H1 (cell line): ENCODE data around the gene PDE4D. TPM values are rescaled to one million over a fixed set of nuclear protein-coding genes. Genes with fewer than 3 reads are reported as not detected.

Experiments used
- CTCF ChIA-PET: fragments of 300-600 bp; sonication (Branson Sonifier 250); formaldehyde crosslinking; loops from one replicate; lab custom pipeline; 2021; ENCODE audit not compliant: partially characterized antibody; lab: Charles Lee
- POLR2A ChIA-PET: fragments of 300-600 bp; sonication (Branson Sonifier 250); formaldehyde crosslinking; loops from one replicate; lab custom pipeline; 2021; ENCODE audit warnings: inconsistent platforms; ENCODE audit not compliant: partially characterized antibody; lab: Charles Lee
- DNase-seq, 2 experiments: peaks; one replicate each; pipeline versions ENCODE4 v3.0.0 to v3.0.0-alpha.2; 2010 to 2022; ENCODE audit warnings: low spot score in 2 of 2, low read depth in 1 of 2, mixed read lengths in 1 of 2
- FAIRE-seq: peaks from 2 replicates; lab custom pipeline; 2011; peaks lifted over from hg19 to GRCh38; lab: Jason Lieb, UNC
- H2AFZ ChIP-seq: 2 replicates; pipeline ENCODE4 v1.8.1; 2012; ENCODE audit warnings: low read length, inconsistent platforms
- H2AK5ac ChIP-seq: 2 replicates; pipeline ENCODE4 v1.6.1; 2013; ENCODE audit warnings: low read depth, low read length
- H2BK120ac ChIP-seq: replicated peaks from 2 replicates; pipeline ENCODE3; 2013; ENCODE audit warnings: low read depth, low read length, inconsistent platforms
- H2BK12ac ChIP-seq: 2 replicates; pipeline ENCODE4 v1.6.1; 2013; ENCODE audit warnings: low read depth, low read length
- H2BK15ac ChIP-seq: 2 replicates; pipeline ENCODE4 v1.6.1; 2013; ENCODE audit warnings: low read length
- H2BK20ac ChIP-seq: 2 replicates; pipeline ENCODE4 v1.6.1; 2013; ENCODE audit warnings: low read length
- H2BK5ac ChIP-seq: 2 replicates; pipeline ENCODE4 v1.6.1; 2013; ENCODE audit warnings: low read depth, low read length
- H3K14ac ChIP-seq: 2 replicates; pipeline ENCODE4 v1.6.1; 2013; ENCODE audit warnings: inconsistent platforms; ENCODE audit not compliant: insufficient read length
- H3K18ac ChIP-seq: 2 replicates; pipeline ENCODE4 v1.6.1; 2013; ENCODE audit warnings: low read length; ENCODE audit errors: extremely low read depth
- H3K23ac ChIP-seq: 2 replicates; pipeline ENCODE4 v1.6.1; 2013; ENCODE audit warnings: inconsistent platforms; ENCODE audit not compliant: insufficient read length
- H3K23me2 ChIP-seq: 2 replicates; pipeline ENCODE4 v1.6.1; 2013; ENCODE audit warnings: low read depth, low read length
- H3K27ac ChIP-seq: 2 replicates; pipeline ENCODE4 v1.6.1; 2011; ENCODE audit warnings: low read depth, low read length, inconsistent platforms
- H3K27me3 ChIP-seq, 4 experiments: replicated peaks in 1 of 4; 1 replicate in 1 of 4; 2 replicates in 3 of 4; pipeline versions ENCODE4 v1.6.1 to v1.8.1; 2011 to 2013; ENCODE audit warnings: low read length in 3 of 4, mild to moderate bottlenecking in 3 of 4, inconsistent platforms in 2 of 4, mixed read lengths in 2 of 4, moderate library complexity in 1 of 4; ENCODE audit not compliant: control insufficient read depth in 3 of 4, insufficient read depth in 3 of 4; ENCODE audit errors: extremely low read depth in 1 of 4
- H3K36me3 ChIP-seq, 4 experiments: 2 replicates each; pipeline versions ENCODE4 v1.6.1 to v1.8.1; 2011 to 2013; ENCODE audit warnings: mild to moderate bottlenecking in 4 of 4, low read length in 3 of 4, moderate library complexity in 2 of 4, control low read depth in 1 of 4, inconsistent platforms in 1 of 4; ENCODE audit not compliant: insufficient read depth in 4 of 4, control insufficient read depth in 2 of 4
- H3K4ac ChIP-seq: replicated peaks from 2 replicates; pipeline ENCODE3; 2013; ENCODE audit warnings: low read length, low read depth, mixed read lengths, inconsistent platforms; ENCODE audit not compliant: insufficient read length
- H3K4me1 ChIP-seq, 4 experiments: replicated peaks in 1 of 4; 1 replicate in 1 of 4; 2 replicates in 3 of 4; pipeline versions ENCODE4 v1.6.1 to v1.8.1; 2011 to 2013; ENCODE audit warnings: low read length in 3 of 4, inconsistent platforms in 2 of 4, mixed read lengths in 1 of 4; ENCODE audit not compliant: insufficient read depth in 4 of 4, control insufficient read depth in 3 of 4
- H3K4me2 ChIP-seq, 2 experiments: 2 replicates each; pipeline versions ENCODE4 v1.6.1 to v1.8.1; 2011 to 2013; ENCODE audit warnings: low read depth in 2 of 2, low read length in 2 of 2, control low read depth in 1 of 2, inconsistent platforms in 1 of 2, mild to moderate bottlenecking in 1 of 2; ENCODE audit not compliant: insufficient read depth in 1 of 2
- H3K4me3 ChIP-seq, 4 experiments: fragments of 200-600, 300-600 bp in 1 of 4; sonication (generic), shearing (Covaris generic), sonication (Bioruptor Twin) in 1 of 4; 2 replicates each; pipeline versions ENCODE4 v1.5.1 to v1.8.1; 2011 to 2016; ENCODE audit warnings: low read length in 4 of 4, low read depth in 3 of 4, control low read depth in 2 of 4, inconsistent platforms in 2 of 4, mild to moderate bottlenecking in 2 of 4, mixed read lengths in 1 of 4, moderate library complexity in 1 of 4; ENCODE audit not compliant: insufficient read depth in 2 of 4; ENCODE audit errors: extremely low read depth in 1 of 4
- H3K56ac ChIP-seq: replicated peaks from 2 replicates; pipeline ENCODE3; 2013; ENCODE audit warnings: low read depth, mild to moderate bottlenecking, mixed read lengths, low read length, inconsistent platforms; ENCODE audit not compliant: insufficient read length
- H3K79me1 ChIP-seq: 2 replicates; pipeline ENCODE4 v1.6.1; 2013; ENCODE audit warnings: low read depth, low read length, control low read depth
- H3K79me2 ChIP-seq, 2 experiments: 2 replicates each; pipeline versions ENCODE4 v1.6.1 to v1.8.1; 2012 to 2013; ENCODE audit warnings: low read length in 2 of 2, mild to moderate bottlenecking in 2 of 2, inconsistent platforms in 1 of 2; ENCODE audit not compliant: insufficient read depth in 2 of 2, control insufficient read depth in 1 of 2
- H3K9ac ChIP-seq, 4 experiments: replicated peaks in 1 of 4; 1 replicate in 1 of 4; 2 replicates in 3 of 4; pipeline versions ENCODE4 v1.6.1 to v1.8.1; 2011 to 2013; ENCODE audit warnings: low read depth in 3 of 4, low read length in 3 of 4, control low read depth in 2 of 4, mild to moderate bottlenecking in 2 of 4, moderate library complexity in 2 of 4, inconsistent platforms in 1 of 4; ENCODE audit errors: extremely low read depth in 1 of 4
- H3K9me3 ChIP-seq, 2 experiments: 2 replicates each; pipeline versions ENCODE4 v1.6.1 to v1.8.1; 2012 to 2013; ENCODE audit warnings: mild to moderate bottlenecking in 2 of 2, moderate library complexity in 2 of 2, control low read depth in 1 of 2, inconsistent platforms in 1 of 2, low read depth in 1 of 2, low read length in 1 of 2, mixed read lengths in 1 of 2; ENCODE audit not compliant: insufficient read depth in 2 of 2
- H4K20me1 ChIP-seq, 2 experiments: replicated peaks in 1 of 2; 2 replicates each; pipeline versions ENCODE3 to v1.8.1; 2011 to 2013; ENCODE audit warnings: inconsistent platforms in 2 of 2, low read length in 2 of 2, mild to moderate bottlenecking in 1 of 2; ENCODE audit not compliant: insufficient read depth in 2 of 2, control insufficient read depth in 1 of 2
- H4K5ac ChIP-seq: 2 replicates; pipeline ENCODE4 v1.6.1; 2013; ENCODE audit warnings: low read length, low read depth, mixed read lengths, inconsistent platforms; ENCODE audit not compliant: insufficient read length
- H4K8ac ChIP-seq: 2 replicates; pipeline ENCODE4 v1.8.0; 2013; ENCODE audit warnings: mild to moderate bottlenecking, moderate library complexity, low read length, inconsistent platforms; ENCODE audit not compliant: insufficient read depth; ENCODE audit errors: extremely low read depth
- H4K91ac ChIP-seq: replicated peaks from 2 replicates; pipeline ENCODE3; 2013; ENCODE audit warnings: low read length, mixed read lengths, inconsistent platforms; ENCODE audit not compliant: insufficient read length
- CHD2 ChIP-seq: IDR thresholded peaks from 2 replicates; pipeline ENCODE4 v1.6.1; 2012; ENCODE audit warnings: low read length, improper control_type of control experiment
- JUN ChIP-seq: IDR thresholded peaks from 2 replicates; pipeline ENCODE4 v1.6.1; 2011; ENCODE audit warnings: low read depth, mild to moderate bottlenecking, improper control_type of control experiment, low read length
- RBBP5 ChIP-seq: IDR thresholded peaks from 2 replicates; pipeline ENCODE4 v1.7.1; 2012; ENCODE audit warnings: low read depth, mild to moderate bottlenecking, inconsistent platforms, low read length, moderate library complexity, borderline replicate concordance
- WGBS, 2 experiments: shearing (Covaris generic) in 1 of 2; methylation state at CpG; one replicate each; pipeline versions ENCODE4 v1.1.6 to v1.1.7; 2013 to 2015; ENCODE audit warnings: low lambda C conversion rate in 2 of 2, mixed read lengths in 2 of 2, inconsistent platforms in 1 of 2, low coverage in 1 of 2, missing lambda C conversion rate in 1 of 2; ENCODE audit not compliant: insufficient replicate concordance in 2 of 2, insufficient coverage in 1 of 2, insufficient read length in 1 of 2; ENCODE audit errors: extremely low coverage in 1 of 2, missing lambda C conversion rate in 1 of 2; 5-methylcytosine and 5-hydroxymethylcytosine counted together
- polyA plus RNA-seq, 7 experiments: library from polyadenylated mRNA; depleted of rRNA in 3 of 7; stranded (reverse) in 5 of 7; unstranded in 2 of 7; fragments of >200 nt in 5 of 7; fragments of 200-250 nt in 2 of 7; gene quantifications; 1 replicate in 5 of 7; 2 replicates in 1 of 7; 4 replicates in 1 of 7; pipeline versions ENCODE4 v1.2.1 to v1.2.3, GENCODE V29; 2011 to 2013; ENCODE audit warnings: missing spikeins in 2 of 7, mixed read lengths in 2 of 7
- total RNA-seq: library from RNA; stranded (reverse); fragmentation: NEBNext Ultra II Directional; extraction: Animal tissue kit (Norgen Biotek cat#: 25700); gene quantifications from 2 replicates; pipeline ENCODE4 v1.2.1, GENCODE V29; 2021

Gene PDE4D
- total and polyA plus RNA-seq, 2 of the 8 experiments (the other 6 are each of a cell fraction or from before 2014, with no cell fraction given): 2.3 to 3.7 TPM

GRCh38 chr5:59604111-59604510 is 289.4 kb downstream of the PDE4D start:
- POLR2A ChIA-PET: no interaction called here
- CTCF ChIA-PET: no interaction called here
- no peak for DNase-seq
- Histone ChIP-seq H3K9ac (no peak overlapping the region), H3K18ac (no peak overlapping the region), H3K4me3 (no peak overlapping the region), H3K79me2 (no peaks in the 10 kb centered on the region), H4K91ac (no peak overlapping the region), H2AK5ac (no peak overlapping the region), H3K4me2 (no peak overlapping the region), H3K23me2 (no peaks in the 10 kb centered on the region), H3K9me3 (no peaks in the 10 kb centered on the region), H3K36me3 (no peaks in the 10 kb centered on the region)
- TF ChIP-seq RBBP5 (no peak), JUN (no peak), CHD2 (no peak)
- TF ChIP-seq, all 59 proteins: peak for 0
- H2BK15ac ChIP-seq: no peak overlapping the region
- H3K79me1 ChIP-seq: no peaks in the 10 kb centered on the region
- H3K27ac ChIP-seq: no peak overlapping the region
- no peak overlapping the region for H3K56ac ChIP-seq
- no peak overlapping the region for H3K14ac ChIP-seq
- 81 to 100% methylated on average over 1 to 4 of the region's 4 CpGs for WGBS, 2 experiments
- H3K4ac ChIP-seq: no peak overlapping the region
- H2BK120ac ChIP-seq: no peak overlapping the region
- H2BK12ac ChIP-seq: no peak overlapping the region
- no peak overlapping the region for H4K5ac ChIP-seq
- H3K23ac ChIP-seq: no peak overlapping the region
- FAIRE-seq: no peak
- H2AFZ ChIP-seq: no peak overlapping the region
- peaks cover 0 to 10% (median 0%) of the 10 kb centered on the region in 4 experiments; a peak in 1 of 7 replicates for H3K4me1 ChIP-seq
- H2BK20ac ChIP-seq: no peak overlapping the region
- no peak overlapping the region for H2BK5ac ChIP-seq
- no peaks in the 10 kb centered on the region for H4K20me1 ChIP-seq
- no peak overlapping the region for H4K8ac ChIP-seq
- no peaks in the 10 kb centered on the region for H3K27me3 ChIP-seq
